Smooth muscle cell (in vitro differentiated cells): ENCODE results near the gene RUNX3. TPM values are rescaled to one million over a fixed set of nuclear protein-coding genes. Genes with fewer than 3 reads are reported as not detected.

Experiments used
- DNase-seq: peaks from one replicate; lab custom pipeline; 2025; ENCODE audit not compliant: unreplicated experiment; lab: John Stamatoyannopoulos, UW
- H2AFZ ChIP-seq: fragments of 200-600 bp; sonication (generic); 2 replicates; pipeline ENCODE4 v1.6.0; 2016; ENCODE audit warnings: antibody characterized with exemption, low read depth, mild to moderate bottlenecking
- H3F3A ChIP-seq: fragments of 200-600 bp; sonication (generic); 2 replicates; pipeline ENCODE4 v1.6.0; 2017; ENCODE audit warnings: antibody characterized with exemption, low read depth
- H3K27ac ChIP-seq: fragments of 200-600 bp; sonication (generic); 2 replicates; pipeline ENCODE4 v1.5.1; 2016; ENCODE audit warnings: low read depth, mild to moderate bottlenecking
- H3K27me3 ChIP-seq: fragments of 200-600 bp; sonication (generic); 2 replicates; pipeline ENCODE4 v1.6.1; 2016; ENCODE audit warnings: low read depth, mild to moderate bottlenecking
- H3K36me3 ChIP-seq: fragments of 200-600 bp; sonication (generic); 2 replicates; pipeline ENCODE4 v1.5.1; 2016; ENCODE audit warnings: low read depth
- H3K4me1 ChIP-seq: fragments of 200-600 bp; sonication (generic); 2 replicates; pipeline ENCODE4 v1.5.1; 2016; ENCODE audit warnings: low read depth
- H3K4me2 ChIP-seq: fragments of 200-600 bp; sonication (generic); 2 replicates; pipeline ENCODE4 v1.6.0; 2016; ENCODE audit warnings: mild to moderate bottlenecking
- H3K4me3 ChIP-seq: fragments of 200-600 bp; sonication (generic); 2 replicates; pipeline ENCODE4 v1.5.1; 2016; ENCODE audit warnings: mild to moderate bottlenecking
- H3K79me2 ChIP-seq: fragments of 200-600 bp; sonication (generic); 2 replicates; pipeline ENCODE4 v1.6.0; 2016; ENCODE audit warnings: low read depth, mild to moderate bottlenecking
- H3K9ac ChIP-seq: fragments of 200-600 bp; sonication (generic); 2 replicates; pipeline ENCODE4 v1.6.0; 2016; ENCODE audit warnings: low read depth
- H3K9me3 ChIP-seq: fragments of 200-600 bp; sonication (generic); replicated peaks from 2 replicates; pipeline ENCODE4 v1.5.1; 2016; ENCODE audit warnings: low read depth
- H4K20me1 ChIP-seq: fragments of 200-600 bp; sonication (generic); 2 replicates; pipeline ENCODE4 v1.6.0; 2016; ENCODE audit warnings: low read depth
- WGBS: methylation state at CpG from one replicate; pipeline ENCODE4 v1.1.7; 2016; ENCODE audit warnings: low lambda C conversion rate; 5-methylcytosine and 5-hydroxymethylcytosine counted together
- polyA plus RNA-seq: library from polyadenylated mRNA; unstranded; fragments of >200 nt; fragmentation: Nextera tagmentation; extraction: Ambion mirVana; gene quantifications from 2 replicates; pipeline ENCODE4 v1.2.1, GENCODE V29; 2016
- total RNA-seq: library from RNA; depleted of rRNA; stranded (reverse); fragments of >200 nt; gene quantifications from 2 replicates; pipeline ENCODE4 v1.2.3, GENCODE V29; 2014
- TF ChIP-seq, protein P1 (sequence below): fragments of 200-600 bp; sonication (generic); IDR thresholded peaks from 2 replicates; pipeline ENCODE4 v1.5.1; 2017; ENCODE audit warnings: borderline replicate concordance, mild to moderate bottlenecking, antibody characterized with exemption; ENCODE audit not compliant: insufficient read depth, poor library complexity, severe bottlenecking

Gene RUNX3
- total and polyA plus RNA-seq, 2 experiments from 2014 or later: 4.5 to 8.2 TPM

- H3K4me2 ChIP-seq: no peak overlapping the region
- no peaks in the 10 kb centered on the region for H4K20me1 ChIP-seq
- no peak overlapping the region for H3K27ac ChIP-seq
- no peak overlapping the region for H2AFZ ChIP-seq
- no peak overlapping the region for H3K4me3 ChIP-seq
- H3K4me1 ChIP-seq: no peaks in the 10 kb centered on the region
- TF ChIP-seq, protein P1, sequence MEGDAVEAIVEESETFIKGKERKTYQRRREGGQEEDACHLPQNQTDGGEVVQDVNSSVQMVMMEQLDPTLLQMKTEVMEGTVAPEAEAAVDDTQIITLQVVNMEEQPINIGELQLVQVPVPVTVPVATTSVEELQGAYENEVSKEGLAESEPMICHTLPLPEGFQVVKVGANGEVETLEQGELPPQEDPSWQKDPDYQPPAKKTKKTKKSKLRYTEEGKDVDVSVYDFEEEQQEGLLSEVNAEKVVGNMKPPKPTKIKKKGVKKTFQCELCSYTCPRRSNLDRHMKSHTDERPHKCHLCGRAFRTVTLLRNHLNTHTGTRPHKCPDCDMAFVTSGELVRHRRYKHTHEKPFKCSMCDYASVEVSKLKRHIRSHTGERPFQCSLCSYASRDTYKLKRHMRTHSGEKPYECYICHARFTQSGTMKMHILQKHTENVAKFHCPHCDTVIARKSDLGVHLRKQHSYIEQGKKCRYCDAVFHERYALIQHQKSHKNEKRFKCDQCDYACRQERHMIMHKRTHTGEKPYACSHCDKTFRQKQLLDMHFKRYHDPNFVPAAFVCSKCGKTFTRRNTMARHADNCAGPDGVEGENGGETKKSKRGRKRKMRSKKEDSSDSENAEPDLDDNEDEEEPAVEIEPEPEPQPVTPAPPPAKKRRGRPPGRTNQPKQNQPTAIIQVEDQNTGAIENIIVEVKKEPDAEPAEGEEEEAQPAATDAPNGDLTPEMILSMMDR: no peak
- no peak overlapping the region for H3K9ac ChIP-seq
- no peak for DNase-seq
- no peaks in the 10 kb centered on the region for H3K79me2 ChIP-seq
- H3K9me3 ChIP-seq: no peaks in the 10 kb centered on the region
- H3K27me3 ChIP-seq: no peaks in the 10 kb centered on the region
- no peaks in the 10 kb centered on the region for H3K36me3 ChIP-seq
- WGBS: 95% methylated on average over 7 of the region's 7 CpGs
- H3F3A ChIP-seq: peaks cover 7% of the 10 kb centered on the region
These were observed 10.2 kb upstream of the RUNX3 start for GRCh38 chr1:24940231-24940630.

GRCh38 chr1:24939675-24940193, 9.7 kb upstream of the RUNX3 start:
- TF ChIP-seq, protein P1: no peak
- Histone ChIP-seq H4K20me1 (no peaks in the 10 kb centered on the region), H3F3A (peaks cover 7% of the 10 kb centered on the region), H3K4me1 (no peaks in the 10 kb centered on the region), H3K4me2 (no peak overlapping the region), H3K27me3 (no peaks in the 10 kb centered on the region), H2AFZ (no peak overlapping the region), H3K9me3 (no peaks in the 10 kb centered on the region), H3K9ac (no peak overlapping the region), H3K79me2 (no peaks in the 10 kb centered on the region), H3K27ac (no peak overlapping the region), H3K36me3 (no peaks in the 10 kb centered on the region), H3K4me3 (no peak overlapping the region)
- no peak for DNase-seq
- WGBS: 86% methylated on average over 4 of the region's 4 CpGs

GRCh38 chr1:24939040-24939674, 9.1 kb upstream of the RUNX3 start:
- H3K27ac ChIP-seq: no peak overlapping the region
- TF ChIP-seq, protein P1: no peak
- no peaks in the 10 kb centered on the region for H3K79me2 ChIP-seq
- H3K9ac ChIP-seq: no peak overlapping the region
- 95% methylated on average over 6 of the region's 6 CpGs for WGBS
- H3F3A ChIP-seq: peaks cover 7% of the 10 kb centered on the region
- H3K4me3 ChIP-seq: no peak overlapping the region
- H4K20me1 ChIP-seq: no peaks in the 10 kb centered on the region
- no peak overlapping the region for H3K4me2 ChIP-seq
- no peaks in the 10 kb centered on the region for H3K9me3 ChIP-seq
- H3K4me1 ChIP-seq: no peaks in the 10 kb centered on the region
- no peaks in the 10 kb centered on the region for H3K27me3 ChIP-seq
- H2AFZ ChIP-seq: no peak overlapping the region
- no peaks in the 10 kb centered on the region for H3K36me3 ChIP-seq
- no peak for DNase-seq

- Histone ChIP-seq H3K79me2 (no peaks in the 10 kb centered on the region), H3K4me3 (no peak overlapping the region), H3K4me2 (no peak overlapping the region), H3F3A (peaks cover 7% of the 10 kb centered on the region), H3K4me1 (no peaks in the 10 kb centered on the region), H3K9ac (no peak overlapping the region), H3K36me3 (no peaks in the 10 kb centered on the region), H4K20me1 (no peaks in the 10 kb centered on the region), H3K27me3 (peaks cover 3% of the 10 kb centered on the region), H3K27ac (no peak overlapping the region), H3K9me3 (no peaks in the 10 kb centered on the region), H2AFZ (no peak overlapping the region)
- 96% methylated on average over 7 of the region's 7 CpGs for WGBS
- TF ChIP-seq, protein P1: no peak
- no peak for DNase-seq
These were observed 8.2 kb upstream of the RUNX3 start for GRCh38 chr1:24938276-24938675.
